Heart left ventricle (tissue), 13 donors: ENCODE measurements around the gene SGCA.

ENCODE experiments used
- CTCF ChIP-seq, 12 donors: fragments of 200-600 bp; sonication (generic) in 4 of 12; IDR thresholded peaks; one replicate each; pipeline versions ENCODE4 v1.5.0 to v1.8.0; 2018 to 2022; ENCODE audit warnings: antibody characterized with exemption in 12 of 12, mild to moderate bottlenecking in 5 of 12
- POLR2A ChIP-seq, 2 donors: fragments of 450-650 bp; IDR thresholded peaks; one replicate each; pipeline ENCODE4 v1.6.1; 2017; ENCODE audit warnings: antibody characterized with exemption in 2 of 2, mild to moderate bottlenecking in 2 of 2, moderate library complexity in 2 of 2
- donor health status: ischemic (EF 13 %, LVEDD 7.1; RV severe dilation, severe dysfunction).
- donor health status: DM: no; HTN: yes; CAD: no.
- donor health status: DM: no; HTN: no; CAD: no.
- donor health status: ischemic (EF 25% LVEDD 6.9; RV normal size, moderate dysfunction).
- donor health status: ischemic (EF 25% LVEDD 5.7; RV mildly dilated, moderate dysfunction).
- donor health status: ischemic (EF 35%, LVEDD 5.7; RV mildly dilated, moderate dysfunction).
- donor health status: nonischemic (EF 11% LVEDD 7.7; RV severe dilation, severe dysfunction).
- donor health status: DM: yes; HTN: yes; CAD: no.
- donor health status: PGD.
- donor health status: ischemic (EF 29% LVEDD 5.4; RV normal size, mild dysfunction).
- donor health status: nonischemic (EF 23%, LVEDD 6.1; RV moderate dilation, normal function).

GRCh38 chr17:50122945-50123344 lies 42.9 kb upstream of the SGCA start:
- TF ChIP-seq CTCF (IDR thresholded peaks at IDR 0.05) (no peak), POLR2A (IDR thresholded peaks at IDR 0.05) (no peak)
